Endothelial cell of umbilical vein (primary cell): ENCODE data around the gene MFAP2. TPM values are rescaled to one million over a fixed set of nuclear protein-coding genes. Genes with fewer than 3 reads are reported as not detected.

ENCODE experiments used
- BruUV-seq: library from RNA; stranded (reverse); fragments of 400-500 nt; replicated peaks from 2 replicates; lab custom pipeline; 2021; lab: Mats Ljungman, UMichigan
- CTCF ChIA-PET: fragments of 300-600, 350-600 bp; sonication (Branson Sonifier 250); formaldehyde crosslinking; loops from one replicate; lab custom pipeline; 2021; ENCODE audit warnings: antibody characterized with exemption, inconsistent platforms; lab: Charles Lee
- POLR2A ChIA-PET: fragments of 300-600, 350-600 bp; sonication (Branson Sonifier 250); formaldehyde crosslinking; loops from one replicate; lab custom pipeline; 2021; ENCODE audit warnings: antibody characterized with exemption, inconsistent platforms; lab: Charles Lee
- DNase-seq: peaks from one replicate; pipeline ENCODE4 v3.0.0-alpha.2; 2011; ENCODE audit warnings: low read depth, low spot score
- FAIRE-seq: peaks from 2 replicates; lab custom pipeline; 2011; peaks lifted over from hg19 to GRCh38; lab: Jason Lieb, UNC
- H2AFZ ChIP-seq: 2 replicates; pipeline ENCODE4 v1.6.0; 2012; ENCODE audit warnings: low read depth, low read length, control low read depth, inconsistent platforms
- H3K27ac ChIP-seq: 2 replicates; pipeline ENCODE4 v1.5.1; 2011; ENCODE audit warnings: low read depth, mild to moderate bottlenecking, control low read depth, low read length, moderate library complexity; ENCODE audit not compliant: insufficient read depth
- H3K27me3 ChIP-seq, 2 experiments: 2 replicates each; pipeline versions ENCODE4 v1.6.0 to v1.6.1; 2011; ENCODE audit warnings: low read length in 2 of 2, mixed read lengths in 1 of 2; ENCODE audit not compliant: control insufficient read depth in 2 of 2, insufficient read depth in 2 of 2
- H3K36me3 ChIP-seq, 2 experiments: 2 replicates in 1 of 2; 3 replicates in 1 of 2; pipeline ENCODE4 v1.5.1; 2011; ENCODE audit warnings: low read length in 2 of 2, mild to moderate bottlenecking in 1 of 2, moderate library complexity in 1 of 2; ENCODE audit not compliant: control insufficient read depth in 2 of 2, insufficient read depth in 2 of 2; ENCODE audit errors: extremely low read depth in 1 of 2
- H3K4me1 ChIP-seq: 3 replicates; pipeline ENCODE4 v1.5.1; 2011; ENCODE audit warnings: mild to moderate bottlenecking, low read length; ENCODE audit not compliant: control insufficient read depth, insufficient read depth; ENCODE audit errors: extremely low read depth
- H3K4me2 ChIP-seq: 2 replicates; pipeline ENCODE4 v1.6.1; 2011; ENCODE audit warnings: low read length, control low read depth, mixed read lengths; ENCODE audit not compliant: insufficient read depth
- H3K4me3 ChIP-seq, 3 experiments: fragments of 200-600 bp in 1 of 3; sonication (generic), shearing (Covaris generic) in 1 of 3; replicated peaks in 1 of 3; 2 replicates each; pipeline ENCODE4 v1.5.1; 2011 to 2016; ENCODE audit warnings: control low read depth in 3 of 3, low read length in 3 of 3, mild to moderate bottlenecking in 2 of 3, inconsistent platforms in 1 of 3, low read depth in 1 of 3, moderate library complexity in 1 of 3; ENCODE audit not compliant: insufficient read depth in 1 of 3
- H3K79me2 ChIP-seq: 2 replicates; pipeline ENCODE4 v1.6.0; 2012; ENCODE audit warnings: low read length, inconsistent platforms; ENCODE audit not compliant: control insufficient read depth, insufficient read depth
- H3K9ac ChIP-seq: replicated peaks from 2 replicates; pipeline ENCODE3; 2011; ENCODE audit warnings: low read length, control low read depth; ENCODE audit not compliant: insufficient read depth; ENCODE audit errors: extremely low read depth
- H3K9me1 ChIP-seq: replicated peaks from 3 replicates; pipeline ENCODE4 v1.6.0; 2011; ENCODE audit warnings: mild to moderate bottlenecking, low read length; ENCODE audit not compliant: control insufficient read depth, insufficient read depth; ENCODE audit errors: extremely low read depth
- H3K9me3 ChIP-seq: replicated peaks from 2 replicates; pipeline ENCODE4 v1.5.1; 2012; ENCODE audit warnings: low read length, inconsistent platforms; ENCODE audit not compliant: control insufficient read depth, insufficient read depth
- H4K20me1 ChIP-seq: replicated peaks from 2 replicates; pipeline ENCODE3; 2011; ENCODE audit warnings: mild to moderate bottlenecking, low read length; ENCODE audit not compliant: control insufficient read depth, insufficient read depth; ENCODE audit errors: extremely low read depth
- CTCF ChIP-seq, 2 donors: IDR thresholded peaks; 1 replicate in 1 of 2; 2 replicates in 1 of 2; pipeline ENCODE4 v1.5.1; 2011; ENCODE audit warnings: low read length in 2 of 2, mild to moderate bottlenecking in 2 of 2, moderate library complexity in 2 of 2, control low read depth in 1 of 2, inconsistent platforms in 1 of 2, low read depth in 1 of 2; ENCODE audit not compliant: insufficient read depth in 1 of 2; ENCODE audit errors: extremely low read depth in 1 of 2
- EZH2 ChIP-seq: IDR thresholded peaks from 2 replicates; pipeline ENCODE4 v1.6.1; 2012; ENCODE audit warnings: borderline replicate concordance, low read depth, mild to moderate bottlenecking, moderate library complexity, low read length, inconsistent platforms; ENCODE audit not compliant: severe bottlenecking
- FOS ChIP-seq: IDR thresholded peaks from 2 replicates; pipeline ENCODE4 v1.6.1; 2011; ENCODE audit warnings: mild to moderate bottlenecking, low read length, moderate library complexity, borderline replicate concordance; ENCODE audit not compliant: insufficient read depth
- GATA2 ChIP-seq: IDR thresholded peaks from 2 replicates; pipeline ENCODE4 v1.7.0; 2011; ENCODE audit warnings: low read depth, mild to moderate bottlenecking, moderate library complexity, mixed read lengths, low read length; ENCODE audit not compliant: insufficient read length, insufficient read depth
- JUN ChIP-seq: IDR thresholded peaks from 2 replicates; pipeline ENCODE4 v1.6.1; 2011; ENCODE audit warnings: borderline replicate concordance, low read depth; ENCODE audit not compliant: insufficient read length, insufficient read depth
- MAX ChIP-seq: IDR thresholded peaks from 2 replicates; pipeline ENCODE4 v1.6.1; 2011; ENCODE audit not compliant: insufficient read depth, insufficient read length
- MYC ChIP-seq: IDR thresholded peaks from one replicate; pipeline ENCODE4 v1.6.1; 2011; ENCODE audit warnings: mild to moderate bottlenecking, low read depth, low read length
- dilution Hi-C: fragments of 300-500 bp; cut with MboI; formaldehyde crosslinking; loops from one replicate; pipeline ENCODE4 v1.15.0; 2019; ENCODE audit warnings: low sequenced_read_pairs; ENCODE audit not compliant: extremely low pct_ligation_motif_present
- intact Hi-C: fragments of 100-400 bp; cut with micrococcal nuclease; formaldehyde crosslinking; loops from one replicate; pipeline ENCODE4 v1.10.0; 2022
- polyA plus RNA-seq, 4 experiments: library from polyadenylated mRNA; depleted of rRNA in 3 of 4; stranded (reverse) in 3 of 4; unstranded in 1 of 4; fragments of >200 nt; gene quantifications; 2 replicates each; pipeline versions ENCODE4 v1.2.1 to v1.2.3, GENCODE V29; 2011 to 2012; ENCODE audit warnings: missing spikeins in 1 of 4
- total RNA-seq: library from RNA; stranded (reverse); gene quantifications from 2 replicates; pipeline ENCODE4 v1.2.3, GENCODE V29; 2021

MFAP2 gene
- total and polyA plus RNA-seq, 2 donors (not counting 3 experiments of a cell fraction or from before 2014, with no cell fraction given) = 37.9 to 138 TPM

- Histone ChIP-seq H3K4me3 (peak overlapping the region in 1 of 3 experiments; percentile 27), H3K27me3 (no peaks in the 10 kb centered on the region), H3K9me1 (no peaks in the 10 kb centered on the region), H3K27ac (no peak overlapping the region), H3K9me3 (no peaks in the 10 kb centered on the region), H4K20me1 (no peaks in the 10 kb centered on the region), H3K9ac (peak overlapping the region; percentile 24), H3K4me2 (peak overlapping the region; percentile 59), H3K36me3 (peaks cover 0 to 8% of the 10 kb centered on the region in 2 experiments), H3K4me1 (no peaks in the 10 kb centered on the region), H3K79me2 (no peaks in the 10 kb centered on the region), H2AFZ (peak overlapping the region; percentile 58)
- ChIA-PET POLR2A (interaction anchor here (0.7 kb wide), 1 partner anchor 444 kb away, joined by 3 read pairs; no protein-coding TSS in a partner anchor), CTCF (interaction anchor here (0.5 to 5.4 kb wide), 31 partner anchors 9 to 341 kb away, joined by 3 to 32 read pairs (median 4); partner anchors contain the start of genes CROCC and MFAP2)
- dilution Hi-C loops = no loop called here
- TF ChIP-seq JUN = no peak
- TF ChIP-seq MYC = no peak
- no peak for TF ChIP-seq FOS
- TF ChIP-seq EZH2 = no peak
- no peak for TF ChIP-seq GATA2
- no peak for TF ChIP-seq CTCF (IDR thresholded peaks at IDR 0.05; ENCODE audit: extremely low read depth in 1 of 2, insufficient read depth in 1 of 2, low read depth in 1 of 2, low read length in 2 of 2)
- TF ChIP-seq MAX = no peak
- intact Hi-C loops = no loop called here
- no peak for DNase-seq
- no TSS peak for BruUV-seq
- FAIRE-seq = peak; percentile 80
Observed at GRCh38 chr1:16961297-16962133, 18.9 kb downstream of the MFAP2 start.
